C4-2B (cell line): ENCODE data around the gene EMD.

Experiments used
- H3K27ac ChIP-seq: fragments of 450-650 bp; 2 replicates; pipeline ENCODE4 v1.5.1; 2017
- CTCF ChIP-seq: fragments of 450-650 bp; conservative IDR thresholded peaks from 2 replicates; pipeline ENCODE4 v1.5.1; 2017; ENCODE audit warnings: mild to moderate bottlenecking
- ZFX ChIP-seq: fragments of 450-650 bp; IDR thresholded peaks from 2 replicates; pipeline ENCODE4 v1.6.1; 2017

The EMD gene

GRCh38 chrX:154411981-154412340 is 32.9 kb downstream of the EMD start:
- peak overlapping the region; percentile 99 for H3K27ac ChIP-seq
- TF ChIP-seq ZFX, result no peak; the same call in 1 of the 2 replicates
- TF ChIP-seq CTCF, result no peak

- peak overlapping the region; percentile 99 for H3K27ac ChIP-seq
- TF ChIP-seq CTCF (no peak), ZFX (no peak)
These were observed 33.4 kb downstream of the EMD start for GRCh38 chrX:154412468-154412867.

- H3K27ac ChIP-seq, result no peak overlapping the region
- TF ChIP-seq CTCF (no peak), ZFX (no peak)
These were observed 34.0 kb downstream of the EMD start for GRCh38 chrX:154413142-154413541.

GRCh38 chrX:154417157-154417556 is 38.1 kb downstream of the EMD start:
- no peak for TF ChIP-seq CTCF
- no peak for TF ChIP-seq ZFX
- H3K27ac ChIP-seq, result no peak overlapping the region

GRCh38 chrX:154419189-154419588 is 40.1 kb downstream of the EMD start:
- TF ChIP-seq CTCF (no peak), ZFX (no peak)
- no peak overlapping the region for H3K27ac ChIP-seq

GRCh38 chrX:154419688-154420401 is 40.8 kb downstream of the EMD start:
- no peak overlapping the region for H3K27ac ChIP-seq
- TF ChIP-seq ZFX, result no peak

- H3K27ac ChIP-seq, result no peak overlapping the region
- no peak for TF ChIP-seq CTCF
- no peak for TF ChIP-seq ZFX
These were observed 41.3 kb downstream of the EMD start for GRCh38 chrX:154420402-154420756.
